ELR (cell line): ENCODE data around the gene HIP1.
"Not testable (repeated sequence)": the region's sequence is repeated elsewhere in the genome, so short reads cannot be mapped to it uniquely, and the experiment has no call there.

Source experiments
- DNase-seq: peaks from one replicate; pipeline ENCODE4 v3.0.0-alpha.2; 2015; ENCODE audit warnings: low read depth

The HIP1 gene

GRCh38 chr7:75571209-75571608, 167.5 kb downstream of the HIP1 start:
- no peak for DNase-seq

DNA sequence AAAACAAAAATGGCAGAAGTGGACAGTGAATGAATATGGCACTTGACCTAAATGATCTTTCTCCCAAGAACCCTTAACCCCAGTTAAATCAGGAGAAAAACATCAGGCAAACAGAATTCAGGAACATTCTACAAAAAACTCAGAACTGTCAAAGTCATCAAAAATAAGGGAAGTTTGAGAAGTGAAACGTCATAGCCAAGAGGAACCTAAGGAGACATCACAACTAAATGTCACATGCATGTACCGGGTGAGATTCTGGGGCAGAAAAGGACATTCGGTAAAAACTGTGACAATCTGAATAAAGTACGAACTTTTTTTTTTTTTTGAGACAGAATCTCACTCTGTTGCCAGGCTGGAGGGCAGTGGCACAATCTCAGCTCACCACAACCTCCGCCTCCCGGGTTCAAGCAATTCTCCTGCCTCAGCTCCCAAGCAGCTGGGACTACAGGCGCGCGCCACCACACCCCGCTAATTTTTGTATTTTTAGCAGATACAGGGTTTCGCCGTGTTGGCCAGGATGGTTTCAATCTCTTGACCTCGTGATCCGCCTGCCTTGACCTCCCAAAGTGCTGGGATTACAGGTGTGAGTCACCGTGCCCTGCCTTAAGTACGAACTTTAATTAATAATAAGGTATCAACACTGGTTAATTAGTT, 169.0 kb downstream of the HIP1 start:
- DNase-seq: not testable (repeated sequence)

- DNase-seq: no peak
These were observed 170.7 kb downstream of the HIP1 start for GRCh38 chr7:75567948-75568595.

DNA sequence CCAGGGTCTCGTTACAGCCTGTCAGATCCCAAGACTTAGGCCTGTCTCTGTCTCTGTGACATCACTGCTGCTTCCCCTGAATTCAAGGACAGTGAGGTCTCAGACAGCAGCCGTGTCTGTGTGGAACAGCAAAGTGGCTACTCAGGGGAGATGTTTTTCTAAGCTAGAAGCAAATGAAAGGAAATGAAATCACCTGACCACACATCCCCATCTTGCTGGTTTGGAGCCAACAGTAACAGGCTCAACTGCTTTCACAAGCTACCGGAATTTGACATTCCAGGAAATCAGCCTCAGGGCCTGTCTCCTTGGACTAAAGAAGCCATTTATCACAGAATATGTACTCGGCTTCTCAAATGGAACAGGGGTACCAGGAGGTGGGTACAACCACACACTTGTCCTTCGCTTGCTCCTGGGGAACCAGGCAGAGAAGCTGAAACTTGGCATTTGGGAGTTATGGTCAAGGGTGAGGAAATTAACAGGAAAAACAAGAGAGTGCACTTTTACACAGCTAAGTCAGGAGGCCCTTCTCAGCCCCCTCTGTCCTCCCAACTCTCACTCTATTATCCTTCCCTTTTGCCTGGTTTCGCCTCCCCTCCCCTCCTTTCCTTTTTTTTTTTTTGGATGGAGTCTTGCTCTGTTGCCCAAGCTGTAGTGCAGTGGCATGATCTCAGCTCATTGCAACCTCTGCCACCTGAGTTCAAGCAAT, 173.5 kb downstream of the HIP1 start:
- peak; percentile 93 for DNase-seq

GRCh38 chr7:75563171-75563570, 175.6 kb downstream of the HIP1 start:
- no peak for DNase-seq

DNA sequence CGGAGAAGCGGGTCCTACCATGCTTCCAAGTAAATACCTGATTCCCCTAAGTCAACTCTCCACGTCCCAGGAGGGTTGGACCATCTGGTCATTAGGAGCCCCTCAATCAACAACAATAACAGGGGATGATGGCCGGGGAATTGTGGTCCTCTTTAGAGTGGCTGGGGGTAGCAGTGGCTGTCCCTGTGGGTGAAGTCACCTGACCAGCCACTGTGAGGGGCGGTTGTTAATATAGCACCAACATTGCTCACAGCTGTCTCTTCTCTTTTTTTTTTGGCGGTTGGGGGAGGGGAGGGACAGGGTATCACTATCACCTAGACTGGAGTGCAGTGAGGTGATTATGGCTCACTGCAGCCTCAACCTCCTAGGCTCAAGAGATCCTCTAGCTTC, 178.8 kb downstream of the HIP1 start:
- no peak for DNase-seq

- no peak for DNase-seq
These were observed 179.3 kb downstream of the HIP1 start for GRCh38 chr7:75559355-75559975.

DNA sequence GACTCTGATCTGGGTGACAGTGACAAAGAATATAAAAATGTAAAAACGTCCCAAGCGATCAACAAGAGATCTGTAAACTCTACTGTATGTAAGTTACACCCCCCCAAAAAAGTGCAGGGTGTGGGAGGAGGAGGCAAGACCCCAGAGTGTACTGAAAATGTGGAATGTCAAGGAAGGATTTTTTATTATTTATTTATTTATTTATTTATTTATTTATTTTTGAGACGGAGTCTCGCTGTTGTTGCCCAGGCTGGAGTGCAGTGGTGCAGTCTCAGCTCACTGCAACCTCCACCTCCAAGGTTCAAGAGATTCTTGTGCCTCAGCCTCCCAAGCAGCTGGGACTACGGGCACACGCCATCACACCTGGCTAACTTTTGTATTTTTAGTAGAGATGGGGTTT, 181.9 kb downstream of the HIP1 start:
- DNase-seq: not testable (repeated sequence)

GRCh38 chr7:75555736-75556135, 183.0 kb downstream of the HIP1 start:
- no peak for DNase-seq

GRCh38 chr7:75546237-75547015, 192.3 kb downstream of the HIP1 start:
- no peak for DNase-seq

- DNase-seq: no peak
These were observed 201.0 kb downstream of the HIP1 start for GRCh38 chr7:75537731-75538130.

- DNase-seq: no peak
These were observed 201.7 kb downstream of the HIP1 start for GRCh38 chr7:75536940-75537538.

GRCh38 chr7:75536491-75536890, 202.2 kb downstream of the HIP1 start:
- no peak for DNase-seq

GRCh38 chr7:75534727-75535307, 203.9 kb downstream of the HIP1 start:
- peak; percentile 80 for DNase-seq

DNA sequence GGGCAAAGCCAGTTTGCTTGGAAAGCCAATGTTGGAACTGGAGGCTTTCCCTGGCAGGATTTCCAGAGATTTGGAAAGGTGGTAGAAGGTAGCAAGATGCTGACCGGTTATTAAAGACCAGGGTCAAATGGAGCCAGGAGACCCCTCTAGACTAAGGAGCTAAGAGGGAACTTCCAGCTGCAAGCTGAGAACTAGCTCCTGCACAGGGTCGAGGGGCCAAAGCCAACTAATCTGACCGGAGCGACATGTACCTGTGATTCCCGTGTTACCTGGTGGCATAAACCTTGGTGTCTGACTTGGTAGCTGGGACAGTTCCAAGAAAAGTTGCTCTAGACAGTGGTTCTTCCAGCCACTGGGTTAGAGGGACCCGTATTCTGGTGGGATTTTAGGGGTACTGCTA, 204.8 kb downstream of the HIP1 start:
- DNase-seq: no peak

GRCh38 chr7:75532639-75533038, 206.1 kb downstream of the HIP1 start:
- no peak for DNase-seq

- DNase-seq: peak; percentile 19
These were observed 207.4 kb downstream of the HIP1 start for GRCh38 chr7:75531359-75531821.

DNA sequence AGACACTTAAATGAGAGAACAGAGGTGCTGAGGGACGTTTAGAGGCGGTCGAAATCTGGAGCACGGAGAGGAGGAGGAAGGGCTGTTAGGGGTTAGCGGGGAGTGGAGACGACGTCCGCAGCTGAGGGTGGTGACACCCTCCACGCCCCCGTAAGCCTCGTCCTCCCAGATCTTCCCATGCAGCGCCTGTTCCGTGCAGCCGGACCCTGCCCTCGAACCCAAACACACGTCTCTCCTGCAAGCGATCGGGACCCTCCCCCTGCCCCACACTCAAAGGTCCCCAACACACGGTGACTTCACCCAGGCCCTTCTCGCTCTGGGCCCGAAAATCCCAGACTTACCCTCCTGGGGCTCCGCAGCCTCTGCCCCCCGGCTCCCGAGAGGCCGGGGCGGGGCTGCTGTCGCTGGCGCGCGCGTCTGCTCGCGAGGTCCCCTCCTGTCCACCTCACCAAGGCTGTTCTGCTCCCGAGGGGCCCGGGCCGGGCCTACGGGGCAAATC, 211.5 kb downstream of the HIP1 start:
- peak; percentile 9 for DNase-seq

GRCh38 chr7:75521727-75522126, 217.0 kb downstream of the HIP1 start:
- DNase-seq: not testable (repeated sequence)

DNA sequence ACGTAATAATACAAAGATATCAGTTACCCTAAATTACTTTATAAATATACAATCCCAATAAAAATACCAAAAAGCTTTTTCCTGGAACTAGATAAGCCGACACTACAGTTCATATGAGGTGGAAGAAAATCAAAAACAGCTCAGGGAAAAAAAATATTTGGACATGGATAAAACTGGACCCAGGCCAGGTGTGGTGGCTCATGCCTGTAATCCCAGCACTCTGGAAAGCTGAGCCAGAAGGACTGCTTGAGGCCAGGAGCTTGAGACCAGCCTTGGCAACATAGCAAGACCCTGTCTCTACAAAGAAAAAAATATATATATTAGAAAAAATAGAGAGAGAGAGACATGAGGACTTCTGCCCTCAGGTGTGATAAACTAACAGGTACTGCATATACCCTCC, 219.9 kb downstream of the HIP1 start:
- DNase-seq: not testable (repeated sequence)

DNA sequence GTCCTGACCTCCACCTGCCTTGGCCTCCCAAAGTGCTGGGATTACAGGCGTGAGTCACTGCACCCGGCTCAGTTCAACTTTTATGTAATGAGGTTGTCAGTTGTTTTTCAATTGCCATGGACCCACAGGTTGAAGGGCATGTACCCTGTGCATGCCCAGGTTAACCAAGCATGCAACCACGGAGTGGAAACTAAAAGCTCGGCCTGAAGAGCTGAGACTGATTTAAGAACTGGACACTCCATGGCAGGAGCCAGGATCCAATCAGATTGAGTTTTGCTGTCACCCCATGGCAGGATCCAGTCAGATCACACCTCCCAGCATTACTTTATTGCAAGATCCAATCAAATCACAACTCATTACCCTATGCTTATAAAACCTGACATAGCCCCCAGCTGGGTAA, 229.7 kb downstream of the HIP1 start:
- not testable (repeated sequence) for DNase-seq
